ENCODE results near the gene ETNK2.

ETNK2 gene, protein sequence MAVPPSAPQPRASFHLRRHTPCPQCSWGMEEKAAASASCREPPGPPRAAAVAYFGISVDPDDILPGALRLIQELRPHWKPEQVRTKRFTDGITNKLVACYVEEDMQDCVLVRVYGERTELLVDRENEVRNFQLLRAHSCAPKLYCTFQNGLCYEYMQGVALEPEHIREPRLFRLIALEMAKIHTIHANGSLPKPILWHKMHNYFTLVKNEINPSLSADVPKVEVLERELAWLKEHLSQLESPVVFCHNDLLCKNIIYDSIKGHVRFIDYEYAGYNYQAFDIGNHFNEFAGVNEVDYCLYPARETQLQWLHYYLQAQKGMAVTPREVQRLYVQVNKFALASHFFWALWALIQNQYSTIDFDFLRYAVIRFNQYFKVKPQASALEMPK

DNA sequence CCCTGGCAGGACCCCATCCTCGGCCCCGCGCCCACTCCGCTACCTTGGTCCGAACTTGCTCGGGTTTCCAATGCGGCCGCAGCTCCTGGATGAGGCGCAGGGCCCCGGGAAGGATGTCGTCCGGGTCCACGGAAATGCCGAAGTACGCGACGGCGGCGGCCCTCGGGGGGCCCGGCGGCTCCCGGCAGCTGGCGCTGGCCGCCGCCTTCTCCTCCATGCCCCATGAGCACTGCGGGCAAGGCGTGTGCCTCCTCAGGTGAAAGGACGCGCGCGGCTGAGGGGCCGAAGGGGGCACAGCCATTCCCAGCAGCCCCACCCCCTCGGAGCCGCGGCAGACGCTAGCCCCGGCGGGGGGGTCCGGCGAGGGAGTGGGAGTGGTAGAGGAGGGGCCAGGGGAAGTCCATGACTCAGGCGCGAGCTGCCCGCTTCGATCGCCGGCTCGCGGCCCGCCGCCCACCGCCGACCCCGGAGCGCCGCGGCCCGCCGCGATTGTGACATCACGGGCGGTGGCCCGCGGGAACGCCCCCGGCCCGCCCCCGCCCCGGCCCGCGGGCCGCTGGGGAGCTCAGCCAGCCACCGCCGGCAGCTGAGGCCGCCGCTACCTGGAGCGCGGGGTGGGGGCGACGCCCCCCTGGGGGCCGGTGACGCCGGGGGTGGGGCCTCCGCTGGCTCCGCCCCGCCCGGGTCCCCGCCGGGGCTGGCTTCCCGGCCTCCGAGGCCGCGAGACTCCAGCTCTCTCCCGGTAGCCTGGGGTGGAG, at the start of gene ETNK2:
TSS of gene ETNK2 (minus strand) at position 493 of the 758 bp plus-strand sequence. CDS start at position 301, 192 bp downstream.
- peak; percentile 60 for DNase-seq

DNA sequence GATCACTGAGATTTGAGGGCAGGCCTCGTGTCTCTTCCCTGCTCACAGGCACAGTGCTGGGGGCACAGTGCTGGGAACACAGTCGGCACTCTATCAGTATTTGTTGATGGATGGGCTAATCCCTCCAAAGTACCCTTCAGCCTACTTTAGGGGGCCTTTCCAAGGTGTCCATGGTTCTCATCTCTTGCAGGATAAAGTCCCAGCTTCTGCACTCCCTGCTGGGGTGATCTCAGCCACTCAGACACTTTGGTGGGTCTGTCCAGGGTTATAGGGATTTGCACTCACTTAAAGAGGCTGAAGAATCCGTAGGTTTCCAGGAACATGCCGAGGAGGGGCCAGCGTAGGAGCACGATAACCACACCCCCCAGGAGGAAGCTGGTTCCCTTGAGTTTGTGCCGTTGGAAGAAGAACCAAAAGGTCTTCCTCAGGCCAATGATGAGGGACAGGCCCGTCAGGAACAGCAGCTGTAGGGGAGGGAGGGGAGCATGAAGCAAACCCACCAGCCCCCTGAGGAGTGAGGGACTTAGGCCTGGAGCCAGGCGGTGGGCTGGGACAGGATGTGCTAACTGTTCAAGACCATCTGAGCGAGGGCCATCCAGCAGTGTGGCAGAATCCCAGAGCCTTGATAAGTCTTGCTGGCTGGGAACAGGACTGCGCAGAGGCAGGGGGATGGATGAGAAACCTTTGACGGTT, 49.6 kb upstream of the ETNK2 start:
- no peak for DNase-seq

DNA sequence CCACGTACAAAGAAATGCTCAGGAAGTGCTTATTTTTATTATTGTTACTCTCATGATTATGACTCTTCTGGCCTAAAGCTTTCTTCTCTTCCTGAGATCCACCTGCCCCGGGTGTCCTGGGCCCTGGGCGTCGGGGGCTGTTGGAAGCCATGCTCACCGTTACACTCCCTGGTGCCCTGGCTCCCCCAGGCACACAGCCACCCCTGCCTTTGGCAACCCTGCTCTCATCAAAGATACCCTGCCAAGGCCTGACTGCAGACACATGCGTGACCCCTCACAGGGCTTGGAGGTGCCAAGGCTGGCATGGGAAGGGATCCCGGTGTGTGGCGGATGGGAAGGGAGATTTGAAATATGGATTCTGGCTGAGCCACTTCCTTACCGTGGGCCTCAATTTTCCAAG, 47.7 kb upstream of the ETNK2 start:
- DNase-seq = no peak

- DNase-seq = peak; percentile 87
Measured at GRCh38 chr1:204198348-204199340, 46.8 kb upstream of the ETNK2 start.

GRCh38 chr1:204197068-204197467, 45.2 kb upstream of the ETNK2 start:
- no peak for DNase-seq

GRCh38 chr1:204196068-204196795, 44.4 kb upstream of the ETNK2 start, which contains the start of gene KISS1:
KISS1 (minus strand) TSS chr1:204196491; CDS start chr1:204192876, 3,615 bp downstream.
- DNase-seq = no peak

DNA sequence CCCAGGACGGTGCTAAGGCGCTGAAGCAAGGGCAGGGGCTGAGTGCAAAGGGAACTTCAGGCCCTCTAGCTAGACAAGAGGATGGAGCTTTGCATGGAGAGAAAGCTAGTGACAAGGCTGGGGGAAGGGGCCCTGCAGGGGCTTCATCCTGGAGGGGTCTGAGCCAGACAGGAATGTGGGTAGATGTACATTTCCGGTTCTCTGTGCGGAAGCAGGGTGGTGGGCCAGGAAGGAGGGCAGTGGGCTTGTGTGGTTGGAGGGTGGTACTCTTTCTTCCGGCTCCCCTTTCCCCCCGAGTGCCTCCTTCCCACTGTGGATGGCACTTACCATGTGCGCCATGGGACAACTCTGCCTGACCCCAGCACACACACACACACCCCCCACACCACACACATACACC, 42.9 kb upstream of the ETNK2 start:
- no peak for DNase-seq

GRCh38 chr1:204194080-204194479, 42.2 kb upstream of the ETNK2 start:
- DNase-seq = no peak

GRCh38 chr1:204192589-204193352, 40.9 kb upstream of the ETNK2 start:
- DNase-seq = peak; percentile 29

DNA sequence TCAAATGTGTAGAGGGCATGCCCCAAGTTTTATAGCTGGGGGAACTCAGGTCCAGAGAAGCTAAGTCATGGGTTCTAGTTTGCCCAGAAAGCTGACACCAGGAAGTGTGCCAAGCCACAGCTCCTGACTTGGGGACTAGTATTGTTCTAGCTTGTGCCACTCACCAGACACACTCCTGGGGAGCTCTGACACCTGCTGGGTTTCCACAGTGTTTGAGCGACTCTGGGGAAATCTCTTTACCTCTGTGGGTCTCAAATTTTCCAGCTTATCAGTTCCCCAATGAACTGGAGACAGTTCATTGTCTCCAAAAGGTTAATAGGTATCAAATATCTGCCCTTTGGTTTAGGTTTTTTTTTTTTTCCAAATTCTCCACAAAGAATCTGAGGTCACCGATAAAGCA, 40.2 kb upstream of the ETNK2 start:
- DNase-seq = no peak

- no peak for DNase-seq
Measured at GRCh38 chr1:204191456-204191855, 39.6 kb upstream of the ETNK2 start.

- peak; percentile 65 for DNase-seq
Measured at GRCh38 chr1:204190212-204191211, 38.7 kb upstream of the ETNK2 start.

DNA sequence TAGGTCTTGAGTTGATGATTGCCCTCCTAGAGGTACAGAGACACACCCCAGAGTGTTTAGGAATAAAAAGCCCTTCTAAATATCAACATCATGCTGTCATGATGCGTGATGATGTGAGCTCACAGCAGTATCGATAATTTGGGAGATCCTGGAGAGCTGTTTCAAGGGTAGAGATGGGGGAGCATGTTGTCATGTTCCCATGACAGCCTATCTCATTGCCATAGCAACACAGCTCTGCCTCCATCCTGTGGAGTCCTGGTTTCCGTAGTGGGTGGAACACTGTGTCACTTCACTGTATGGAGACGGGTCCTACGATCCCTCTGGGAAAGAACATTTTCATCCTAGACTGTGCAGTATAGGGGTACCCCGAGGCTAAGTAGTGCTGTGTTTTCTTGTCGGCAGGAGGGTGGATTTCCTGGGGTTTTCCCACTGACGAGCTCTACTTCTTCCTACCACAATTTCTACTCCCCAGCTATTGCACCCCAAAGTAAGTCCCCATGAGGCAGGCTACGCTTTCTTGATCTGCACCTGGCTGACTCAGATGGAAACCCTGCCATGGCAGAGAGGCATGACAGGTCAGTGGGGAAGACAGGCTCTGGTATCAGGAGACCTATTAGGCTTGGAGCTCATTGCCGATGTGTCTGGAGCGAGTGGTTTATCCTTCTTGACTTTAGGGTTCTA, 37.3 kb upstream of the ETNK2 start:
- DNase-seq = no peak

GRCh38 chr1:204186597-204186996, 34.8 kb upstream of the ETNK2 start:
- no peak for DNase-seq

GRCh38 chr1:204181116-204181515, 29.3 kb upstream of the ETNK2 start:
- no peak for DNase-seq

DNA sequence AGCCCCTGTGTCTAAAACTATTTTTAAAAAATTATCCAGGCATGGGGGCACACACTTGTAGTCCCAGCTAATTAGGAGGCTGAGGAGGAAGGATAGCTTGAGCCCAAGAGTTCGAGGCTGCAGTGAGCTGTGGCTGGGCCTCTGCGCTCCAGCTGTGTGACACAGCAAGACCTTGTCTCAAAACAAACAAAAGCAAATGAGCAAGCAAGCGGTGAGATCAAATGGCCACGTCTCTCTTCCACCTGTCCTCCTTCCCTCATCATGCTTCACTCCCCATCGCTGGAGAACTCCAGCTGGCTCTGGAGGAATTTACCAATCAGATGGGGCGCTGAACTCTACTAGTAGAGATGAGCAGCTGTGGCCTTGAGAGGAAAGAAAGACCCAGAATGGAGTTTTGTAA, 28.3 kb upstream of the ETNK2 start:
- DNase-seq = no peak

DNA sequence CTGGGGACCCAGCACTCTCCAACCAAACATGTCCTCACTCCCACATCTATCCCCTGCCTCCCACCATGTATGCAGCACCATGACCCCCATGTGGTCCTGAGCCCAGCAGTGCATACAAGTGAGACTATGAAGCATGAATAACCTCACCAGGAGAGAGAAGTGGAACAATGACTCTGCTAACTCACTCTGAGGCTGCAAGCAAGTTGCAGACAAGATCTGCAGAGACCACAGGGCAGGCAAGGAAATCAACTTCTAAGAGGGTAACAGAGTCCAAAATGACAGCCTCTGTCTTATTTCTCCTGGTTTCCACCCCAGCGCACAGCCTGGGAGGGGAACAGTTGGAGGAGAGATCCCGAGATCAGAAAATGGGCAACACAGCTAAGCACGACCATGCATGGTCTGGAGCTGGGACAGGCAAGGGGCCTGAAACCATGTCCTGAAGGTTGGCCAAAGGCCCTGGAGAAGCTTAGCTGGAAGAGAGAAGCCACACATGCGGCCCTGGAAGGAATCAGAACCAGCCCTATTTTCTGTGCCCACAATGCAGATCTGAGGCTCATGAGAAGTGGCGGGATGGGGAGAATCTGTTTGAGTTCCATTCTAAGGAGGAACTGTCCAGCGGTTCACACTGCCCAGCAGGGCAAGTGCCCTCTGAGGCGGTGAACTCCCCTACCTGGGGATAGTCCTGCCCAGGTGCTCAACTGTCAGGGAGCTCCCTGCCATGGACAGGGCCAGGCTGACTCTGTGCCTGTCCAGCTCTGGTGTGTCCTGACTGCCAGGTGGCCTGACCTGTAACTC, 26.8 kb upstream of the ETNK2 start:
- no peak for DNase-seq

GRCh38 chr1:204177133-204177532, 25.3 kb upstream of the ETNK2 start:
- no peak for DNase-seq
